GM12892 (cell line): ENCODE measurements around the gene C20orf202.
"Not testable (repeated sequence)": the region's sequence is repeated elsewhere in the genome, so short reads cannot be mapped to it uniquely, and the experiment has no call there.

Source experiments
- DNase-seq: peaks from one replicate; pipeline ENCODE4 v3.0.0; 2011; ENCODE audit not compliant: insufficient read length
- FAIRE-seq: peaks from 2 replicates; lab custom pipeline; 2011; peaks lifted over from hg19 to GRCh38; lab: Jason Lieb, UNC
- POLR2A ChIP-seq: IDR thresholded peaks from 2 replicates; pipeline ENCODE4 v1.6.1; 2011; ENCODE audit warnings: low read depth, low read length, control low read depth
- POLR2AphosphoS5 ChIP-seq: IDR thresholded peaks from 2 replicates; pipeline ENCODE4 v1.6.1; 2011; ENCODE audit warnings: low read depth, low read length, control low read depth
- TAF1 ChIP-seq: IDR thresholded peaks from 2 replicates; pipeline ENCODE4 v1.6.1; 2011; ENCODE audit warnings: low read depth, mild to moderate bottlenecking, control low read depth, low read length, borderline replicate concordance

Gene C20orf202

GRCh38 chr20:1241456-1241855 lies 38.2 kb downstream of the C20orf202 start:
- no peak for DNase-seq
- TF ChIP-seq POLR2AphosphoS5 (no peak), POLR2A (no peak), TAF1 (no peak)
- no peak for FAIRE-seq

GRCh38 chr20:1242099-1242498 lies 38.8 kb downstream of the C20orf202 start:
- FAIRE-seq (no peak), DNase-seq (no peak)
- TF ChIP-seq POLR2A = no peak
- TF ChIP-seq TAF1 = no peak
- no peak for TF ChIP-seq POLR2AphosphoS5

- DNase-seq (no peak), FAIRE-seq (no peak)
- no peak for TF ChIP-seq POLR2AphosphoS5
- TF ChIP-seq POLR2A = no peak
- TF ChIP-seq TAF1 = no peak
Observed at GRCh38 chr20:1242530-1242929, 39.3 kb downstream of the C20orf202 start.

GRCh38 chr20:1245578-1245977 lies 42.3 kb downstream of the C20orf202 start:
- FAIRE-seq (no peak), DNase-seq (no peak)
- TF ChIP-seq POLR2A = no peak
- TF ChIP-seq TAF1 = no peak
- TF ChIP-seq POLR2AphosphoS5 = no peak

GRCh38 chr20:1247689-1248088 lies 44.4 kb downstream of the C20orf202 start:
- DNase-seq = no peak
- no peak for TF ChIP-seq TAF1
- no peak for TF ChIP-seq POLR2AphosphoS5
- no peak for TF ChIP-seq POLR2A
- no peak for FAIRE-seq

GRCh38 chr20:1250282-1250681 lies 47.0 kb downstream of the C20orf202 start:
- not testable (repeated sequence) for DNase-seq, FAIRE-seq

- FAIRE-seq (no peak), DNase-seq (no peak)
- no peak for TF ChIP-seq POLR2AphosphoS5
Observed at GRCh38 chr20:1252416-1252815, 49.2 kb downstream of the C20orf202 start.

GRCh38 chr20:1254254-1254653 lies 51.0 kb downstream of the C20orf202 start:
- no peak for DNase-seq
- no peak for TF ChIP-seq TAF1
- no peak for TF ChIP-seq POLR2AphosphoS5
- no peak for TF ChIP-seq POLR2A
- FAIRE-seq = no peak

- no peak for TF ChIP-seq POLR2A
- TF ChIP-seq POLR2AphosphoS5 = no peak
- TF ChIP-seq TAF1 = no peak
- DNase-seq (no peak), FAIRE-seq (no peak)
Observed at GRCh38 chr20:1255675-1256074, 52.4 kb downstream of the C20orf202 start.
